ENCODE data around the gene PTGR3. TPM values are rescaled to one million over a fixed set of nuclear protein-coding genes. Genes with fewer than 3 reads are reported as not detected.

Gene PTGR3, protein sequence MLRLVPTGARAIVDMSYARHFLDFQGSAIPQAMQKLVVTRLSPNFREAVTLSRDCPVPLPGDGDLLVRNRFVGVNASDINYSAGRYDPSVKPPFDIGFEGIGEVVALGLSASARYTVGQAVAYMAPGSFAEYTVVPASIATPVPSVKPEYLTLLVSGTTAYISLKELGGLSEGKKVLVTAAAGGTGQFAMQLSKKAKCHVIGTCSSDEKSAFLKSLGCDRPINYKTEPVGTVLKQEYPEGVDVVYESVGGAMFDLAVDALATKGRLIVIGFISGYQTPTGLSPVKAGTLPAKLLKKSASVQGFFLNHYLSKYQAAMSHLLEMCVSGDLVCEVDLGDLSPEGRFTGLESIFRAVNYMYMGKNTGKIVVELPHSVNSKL
- 11.0 and 17.9 TPM in 2 replicates for total RNA-seq (2014; rRNA removed; shearing (Covaris generic))
- 10.6 and 16.1 TPM in 2 replicates for polyA plus RNA-seq (2014; cell fraction: nucleus; rRNA removed)

DNA sequence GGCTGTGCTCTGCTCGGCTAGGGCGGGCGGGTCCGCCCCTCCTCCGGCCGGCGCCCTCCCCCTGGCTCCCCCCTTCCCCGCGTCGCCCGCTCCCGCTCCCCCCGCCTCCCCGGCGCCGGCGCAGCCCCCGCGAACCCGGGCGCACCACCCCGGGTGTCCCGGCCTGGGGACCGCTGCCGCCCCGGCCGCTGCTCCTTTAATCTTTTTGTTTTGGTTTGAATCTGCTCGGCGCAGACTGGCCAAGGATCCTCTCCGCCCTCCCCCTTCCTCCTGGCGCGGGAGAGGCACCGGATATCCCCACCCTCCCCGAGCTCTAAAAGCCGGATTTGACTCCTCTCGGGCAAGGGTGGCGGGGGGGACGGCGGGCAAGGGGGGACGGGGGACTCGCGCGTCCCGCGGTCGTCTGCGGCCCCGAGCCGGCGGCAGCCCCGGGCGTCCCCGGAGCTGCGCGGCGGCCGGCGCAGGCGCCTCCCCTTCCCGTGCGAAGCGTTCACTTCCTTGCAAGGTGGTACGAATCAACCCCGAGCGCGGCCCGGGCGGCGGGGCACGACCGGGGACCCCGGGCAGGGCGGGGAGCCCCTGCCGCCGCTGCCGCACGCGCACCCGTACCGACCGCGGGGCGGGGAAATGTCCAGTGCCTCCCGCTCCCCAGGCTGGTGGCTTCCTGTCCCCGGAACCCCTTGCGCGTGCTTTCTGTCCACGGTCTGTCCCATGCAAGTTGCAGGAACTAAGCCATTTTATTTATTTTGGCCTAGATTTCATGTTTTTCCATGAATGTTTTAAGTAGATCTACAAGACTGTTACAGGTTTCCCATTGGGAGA is at the start of gene PTGR3:
Gene PTGR3, minus strand, starts transcription at position 11 of the 822 bp plus-strand sequence. CDS start 81 bp downstream, outside the sequence.
- peak; percentile 76 for DNase-seq (ENCODE audit: extremely low read depth, low read depth)

DNA sequence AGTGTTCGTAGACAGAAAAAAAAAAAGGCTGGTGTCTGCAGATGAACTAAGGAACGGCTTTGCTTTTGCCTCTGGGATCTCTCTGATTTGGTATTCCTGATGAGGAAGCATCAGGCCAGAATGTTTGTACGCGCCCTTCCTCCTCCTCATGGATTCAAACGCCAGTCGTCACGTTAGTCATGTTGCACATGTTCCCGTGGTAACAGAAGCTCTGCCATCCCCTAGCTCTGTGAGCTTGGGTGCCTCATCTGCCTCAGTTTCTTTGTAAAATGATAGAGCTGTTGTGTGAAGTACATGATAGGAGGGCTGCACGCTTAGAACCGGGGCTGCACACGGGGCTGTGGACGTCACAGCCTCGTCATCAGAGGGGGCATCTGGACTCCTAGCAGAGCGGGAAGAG is 48.7 kb upstream of the PTGR3 start:
- DNase-seq (ENCODE audit: extremely low read depth, low read depth) = no peak

DNA sequence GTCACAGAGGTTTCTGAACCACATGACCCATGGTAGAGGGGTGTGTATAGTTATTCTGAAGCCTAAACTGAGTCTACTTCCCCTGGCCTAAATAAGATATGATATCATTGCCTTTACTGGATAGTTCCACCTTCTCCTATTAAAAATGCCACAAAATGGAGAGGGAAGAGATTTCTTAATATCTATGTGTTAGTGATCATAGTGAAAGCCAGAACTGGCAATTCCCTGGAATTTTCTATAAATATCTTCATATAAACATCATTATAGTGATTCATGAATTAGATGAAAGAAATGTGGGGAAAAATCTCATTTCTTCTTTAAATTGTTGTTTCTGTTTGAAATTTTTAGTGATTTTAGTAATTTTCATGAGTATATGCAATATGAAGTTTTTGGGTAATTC is 47.4 kb upstream of the PTGR3 start:
- DNase-seq (ENCODE audit: extremely low read depth, low read depth) = no peak

DNA sequence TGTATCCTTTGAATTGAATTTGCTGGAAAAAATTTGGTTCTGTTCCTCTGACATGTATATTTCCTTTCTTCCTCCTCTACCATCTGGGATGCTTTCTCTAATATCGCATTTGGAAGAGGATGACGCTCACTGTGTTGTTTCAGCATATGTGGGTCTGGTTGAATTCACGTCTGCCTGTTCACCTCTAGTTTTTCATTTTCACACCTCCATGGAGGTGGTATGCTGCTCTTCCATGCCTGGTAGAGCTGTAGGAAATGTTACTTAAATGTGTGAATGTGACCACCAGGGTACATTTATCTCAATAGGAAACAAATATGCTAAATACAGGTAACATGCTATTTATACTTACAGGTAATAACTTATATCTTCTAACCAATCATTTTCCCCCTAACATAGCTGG is 46.2 kb upstream of the PTGR3 start:
- no peak for DNase-seq (ENCODE audit: extremely low read depth, low read depth)

DNA sequence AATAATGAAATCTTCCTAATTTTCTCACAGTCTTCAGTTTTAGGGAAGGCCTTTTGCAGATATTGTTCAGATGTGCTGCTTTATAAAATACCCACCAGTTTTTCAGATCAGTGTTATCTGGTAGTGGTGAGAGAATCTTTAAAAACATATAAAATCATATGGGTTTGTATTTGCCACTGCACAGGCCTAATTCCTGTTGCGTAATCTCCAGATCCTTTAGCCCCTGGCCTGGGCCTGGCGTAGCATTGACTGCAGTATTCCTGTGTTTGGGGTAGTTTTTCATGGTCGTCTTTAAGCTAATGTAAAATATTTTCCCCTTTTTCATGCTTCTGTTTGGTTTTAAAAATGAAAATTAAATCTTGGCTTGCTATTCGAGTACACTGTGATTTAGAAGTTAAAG is 44.8 kb upstream of the PTGR3 start:
- DNase-seq (ENCODE audit: extremely low read depth, low read depth) = no peak

DNA sequence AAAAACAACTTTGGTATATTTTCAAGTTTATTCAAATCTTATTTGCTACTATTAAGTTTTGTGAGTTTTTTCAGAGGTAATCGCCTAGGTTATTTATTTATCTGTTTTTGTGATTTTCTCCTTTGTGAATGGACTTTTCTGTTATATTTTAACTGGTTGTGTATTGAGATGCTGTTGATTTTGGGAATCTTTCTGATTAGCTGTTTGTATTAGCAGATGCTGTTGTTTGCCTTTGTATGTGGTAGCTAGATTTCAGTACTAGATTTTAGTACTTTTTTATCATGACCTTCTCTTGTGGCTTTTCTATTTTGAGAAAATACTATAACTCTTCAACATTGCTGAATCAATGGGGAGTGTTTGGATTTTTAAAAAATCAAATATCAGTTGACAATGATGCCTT is 44.1 kb upstream of the PTGR3 start:
- DNase-seq (ENCODE audit: extremely low read depth, low read depth) = no peak

DNA sequence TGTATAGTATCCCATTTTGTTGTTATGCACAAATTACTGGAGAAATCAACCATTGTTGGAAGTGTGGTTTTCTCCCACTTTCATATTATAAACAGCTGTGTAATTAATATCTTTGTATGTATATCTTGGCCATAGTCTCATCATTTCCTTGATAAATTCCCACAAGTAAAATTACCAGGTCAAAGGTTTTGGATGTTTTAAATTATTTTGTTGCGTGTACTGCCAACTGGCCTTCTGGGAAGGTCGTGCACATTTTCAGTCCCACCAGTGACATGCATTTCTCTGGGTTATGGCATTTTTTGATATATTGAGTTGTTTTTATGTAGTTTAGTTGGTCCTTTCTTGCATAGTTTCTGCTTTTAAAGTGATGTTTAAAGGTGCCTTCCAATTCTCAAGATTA is 43.2 kb upstream of the PTGR3 start:
- DNase-seq (ENCODE audit: extremely low read depth, low read depth) = no peak

DNA sequence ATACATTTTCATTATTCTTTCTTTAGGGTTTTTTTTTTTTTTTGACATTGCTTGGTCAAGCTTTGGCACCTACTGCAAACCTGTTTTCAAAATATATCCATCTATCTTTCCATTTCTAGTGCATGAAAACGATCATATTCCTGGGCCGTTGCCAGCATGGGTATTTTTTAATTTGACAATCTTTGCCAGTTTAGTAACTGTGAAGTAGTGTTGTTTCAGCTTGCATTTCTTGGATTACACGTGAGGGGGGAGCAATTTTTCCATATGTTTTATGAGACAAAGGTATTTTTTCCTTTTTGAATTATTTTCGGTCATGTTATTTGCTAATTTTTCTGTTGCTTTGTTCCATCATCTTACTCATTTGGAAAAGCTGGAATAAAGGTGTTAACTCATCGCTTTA is 42.5 kb upstream of the PTGR3 start:
- no peak for DNase-seq (ENCODE audit: extremely low read depth, low read depth)

DNA sequence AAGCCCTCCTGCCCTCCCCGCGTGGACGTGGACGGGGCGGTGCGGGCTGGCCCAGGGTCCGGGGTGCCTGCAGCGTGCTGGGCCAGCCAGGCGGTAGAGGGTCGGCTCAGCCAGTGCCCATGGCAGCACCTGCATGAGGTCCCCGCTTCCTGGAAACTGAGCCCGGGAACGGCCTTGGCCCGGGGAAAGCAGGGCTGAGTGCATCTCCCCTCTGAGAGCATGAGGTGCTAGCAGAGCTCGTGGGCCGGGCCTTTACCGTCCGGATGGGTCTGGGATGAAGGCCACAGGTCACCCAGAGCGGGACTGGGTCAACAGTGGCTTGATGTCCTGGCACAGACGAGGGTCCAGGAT is 41.5 kb upstream of the PTGR3 start:
- no peak for DNase-seq (ENCODE audit: extremely low read depth, low read depth)

DNA sequence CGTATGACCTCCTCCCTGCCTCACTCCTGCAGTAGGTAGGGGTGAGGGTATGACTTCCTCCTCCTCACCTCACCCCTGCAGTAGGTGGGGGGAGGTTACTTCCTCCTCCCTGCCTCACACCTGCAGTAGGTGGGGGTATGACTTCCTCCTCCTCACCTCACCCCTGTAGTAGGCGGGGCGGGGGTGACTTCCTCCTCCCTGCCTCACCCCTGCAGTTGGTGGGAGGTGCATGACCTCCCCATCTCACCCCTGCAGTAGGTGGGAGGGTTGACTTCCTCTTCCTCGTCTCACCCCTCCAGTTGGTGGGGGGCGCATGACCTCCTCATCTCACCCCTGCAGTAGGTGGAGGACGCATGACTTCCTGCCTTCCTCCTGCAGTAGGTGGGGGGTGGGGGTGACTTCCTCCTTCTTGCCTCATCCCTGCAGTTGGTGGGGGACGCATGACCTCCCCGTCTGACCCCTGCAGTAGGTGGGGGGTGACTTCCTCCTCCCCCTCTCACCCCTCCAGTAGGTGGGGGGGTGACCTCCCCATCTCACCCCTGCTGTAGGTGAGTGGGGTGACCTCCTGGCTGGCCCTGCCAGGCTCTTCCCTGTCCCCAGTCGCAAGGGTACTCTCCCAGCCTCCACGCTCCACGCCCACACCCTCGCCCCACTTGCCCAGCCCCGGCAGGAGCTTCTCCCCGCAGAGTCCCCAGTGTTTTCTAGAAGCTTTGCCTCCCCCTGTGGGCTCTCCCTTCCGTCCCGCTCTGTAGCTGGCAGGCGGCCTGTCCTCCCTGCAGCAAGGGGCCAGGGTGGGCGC is 40.9 kb upstream of the PTGR3 start:
- DNase-seq (ENCODE audit: extremely low read depth, low read depth) = no peak

DNA sequence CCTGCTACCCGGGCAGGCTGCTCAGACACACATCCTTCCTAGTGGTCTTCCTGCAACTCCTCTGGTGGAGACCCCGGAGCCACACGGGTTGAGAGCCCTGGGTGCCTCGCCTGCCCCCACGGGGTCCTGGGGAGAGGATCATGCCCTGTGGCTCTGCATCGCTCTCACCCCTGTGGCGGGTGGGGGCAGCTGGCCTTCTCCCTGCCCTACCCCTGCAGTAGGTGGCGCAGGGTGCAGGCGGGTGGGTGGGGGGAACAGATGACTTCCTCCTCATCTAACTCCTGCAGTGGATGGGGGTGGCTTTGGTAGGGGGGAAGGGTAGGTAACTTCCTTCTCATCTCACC is 40.2 kb upstream of the PTGR3 start:
- no peak for DNase-seq (ENCODE audit: extremely low read depth, low read depth)

DNA sequence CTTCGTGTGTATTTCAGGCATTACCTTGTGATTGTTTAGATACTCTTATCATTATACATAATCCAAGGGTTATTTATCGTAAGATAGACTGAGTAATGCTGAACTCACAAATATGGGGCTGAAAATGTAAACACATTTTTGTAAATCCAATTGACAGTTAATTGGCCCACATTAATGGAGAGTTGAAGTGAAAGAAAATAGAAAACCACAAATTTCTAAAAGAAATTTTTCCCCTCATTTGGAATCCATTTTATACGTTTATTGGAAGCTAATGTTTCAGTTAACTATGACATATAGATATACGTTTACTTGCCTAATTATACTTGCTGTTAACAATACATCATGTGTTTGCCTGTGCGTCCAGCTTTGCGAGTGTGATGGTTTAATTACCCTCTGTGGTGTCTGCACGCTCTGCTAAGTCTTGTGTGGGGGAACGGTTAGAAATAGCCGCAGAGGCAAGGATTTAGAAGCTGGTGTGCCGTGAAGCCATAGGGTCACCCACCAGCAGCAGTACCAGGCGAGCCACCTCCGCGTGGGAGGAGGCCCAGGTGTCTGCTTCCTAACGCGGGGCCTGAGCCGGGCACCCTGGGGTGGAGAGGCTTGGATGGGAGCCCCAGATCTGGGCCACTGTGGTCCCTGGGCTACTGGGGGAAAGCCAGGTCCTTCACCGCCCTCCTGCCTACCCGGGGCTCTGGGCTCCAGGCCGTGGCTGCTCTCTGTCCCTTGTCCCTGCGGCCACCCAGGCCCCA is 39.7 kb upstream of the PTGR3 start:
- no peak for DNase-seq (ENCODE audit: extremely low read depth, low read depth)

DNA sequence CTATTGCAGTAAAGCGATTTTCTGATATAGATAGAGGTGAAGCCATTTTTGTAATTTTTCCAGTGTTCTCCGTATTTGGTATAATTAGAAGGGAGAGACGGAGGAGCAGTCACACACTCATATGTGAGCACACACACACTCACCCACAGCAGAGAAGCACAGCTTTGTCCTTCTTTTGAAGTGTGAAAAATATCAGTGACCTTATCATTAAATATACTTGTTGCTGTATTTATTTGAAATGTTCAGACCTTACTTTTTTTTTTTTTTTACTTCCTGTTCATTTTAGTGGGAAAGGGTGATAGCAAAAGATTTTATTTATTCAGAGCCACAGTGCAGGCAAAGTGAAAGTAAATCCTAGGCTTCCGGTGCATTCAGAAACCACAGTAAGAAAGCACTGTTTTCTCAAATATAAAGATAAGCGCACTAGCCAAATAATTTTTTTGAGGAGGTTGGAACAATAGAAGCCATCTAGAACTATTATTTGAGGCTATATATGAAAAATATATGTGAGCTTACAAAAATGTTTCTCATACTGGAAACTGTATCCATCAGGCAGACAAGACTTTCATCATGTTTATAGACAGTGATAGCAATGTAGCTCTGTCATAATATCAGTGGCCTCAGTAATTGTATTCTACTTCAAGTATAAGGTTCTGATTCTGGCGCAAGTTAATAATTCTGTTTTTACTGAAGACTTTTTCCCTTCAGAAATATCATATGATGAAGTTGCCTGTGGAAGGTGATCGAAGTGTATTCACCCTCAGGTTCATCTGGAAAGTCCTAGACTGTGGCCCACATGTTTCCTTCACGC is 38.9 kb upstream of the PTGR3 start:
- peak; percentile 11 for DNase-seq (ENCODE audit: extremely low read depth, low read depth)

DNA sequence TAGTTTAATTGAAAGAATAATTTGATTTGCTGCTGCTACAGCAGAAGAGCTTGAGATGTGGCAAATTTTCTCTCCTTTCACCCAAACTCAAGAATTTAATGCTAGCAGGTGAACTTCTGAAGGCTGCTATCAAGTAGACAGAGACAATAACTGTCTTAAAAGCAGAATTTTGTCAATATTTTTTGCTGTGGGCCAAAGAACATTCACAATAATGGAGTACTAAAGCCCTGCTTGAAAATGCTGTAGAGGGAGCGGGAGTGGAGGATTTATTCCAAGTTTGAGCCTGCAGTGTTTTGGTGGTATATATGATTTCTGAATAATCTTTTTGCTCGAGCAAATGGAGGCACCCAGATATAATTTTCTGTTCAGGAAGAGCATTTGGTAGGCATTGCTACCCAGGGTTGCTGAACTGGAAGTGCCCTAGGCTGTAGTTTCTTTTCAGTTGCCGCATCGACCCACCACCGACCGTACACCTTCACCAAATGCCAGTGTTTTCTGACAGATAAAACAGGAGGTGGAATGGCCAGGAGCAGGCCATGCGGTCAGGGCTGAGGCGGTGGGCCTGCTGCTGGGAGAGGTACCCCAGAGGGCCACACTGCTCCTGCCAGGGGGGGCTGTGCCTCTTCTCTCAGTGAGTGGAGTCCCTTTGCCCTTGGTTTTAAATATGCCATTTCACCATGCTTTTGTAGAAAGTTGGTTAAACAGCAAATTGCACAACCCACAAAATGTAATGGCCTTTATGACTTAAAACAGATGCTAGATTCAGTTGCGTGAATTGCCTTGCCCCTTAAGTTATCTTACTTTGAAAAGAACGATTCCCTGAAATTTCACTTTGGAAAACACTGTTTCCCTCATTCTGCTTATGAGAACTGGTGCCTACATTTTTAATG is 38.0 kb upstream of the PTGR3 start:
- DNase-seq (ENCODE audit: extremely low read depth, low read depth) = no peak

DNA sequence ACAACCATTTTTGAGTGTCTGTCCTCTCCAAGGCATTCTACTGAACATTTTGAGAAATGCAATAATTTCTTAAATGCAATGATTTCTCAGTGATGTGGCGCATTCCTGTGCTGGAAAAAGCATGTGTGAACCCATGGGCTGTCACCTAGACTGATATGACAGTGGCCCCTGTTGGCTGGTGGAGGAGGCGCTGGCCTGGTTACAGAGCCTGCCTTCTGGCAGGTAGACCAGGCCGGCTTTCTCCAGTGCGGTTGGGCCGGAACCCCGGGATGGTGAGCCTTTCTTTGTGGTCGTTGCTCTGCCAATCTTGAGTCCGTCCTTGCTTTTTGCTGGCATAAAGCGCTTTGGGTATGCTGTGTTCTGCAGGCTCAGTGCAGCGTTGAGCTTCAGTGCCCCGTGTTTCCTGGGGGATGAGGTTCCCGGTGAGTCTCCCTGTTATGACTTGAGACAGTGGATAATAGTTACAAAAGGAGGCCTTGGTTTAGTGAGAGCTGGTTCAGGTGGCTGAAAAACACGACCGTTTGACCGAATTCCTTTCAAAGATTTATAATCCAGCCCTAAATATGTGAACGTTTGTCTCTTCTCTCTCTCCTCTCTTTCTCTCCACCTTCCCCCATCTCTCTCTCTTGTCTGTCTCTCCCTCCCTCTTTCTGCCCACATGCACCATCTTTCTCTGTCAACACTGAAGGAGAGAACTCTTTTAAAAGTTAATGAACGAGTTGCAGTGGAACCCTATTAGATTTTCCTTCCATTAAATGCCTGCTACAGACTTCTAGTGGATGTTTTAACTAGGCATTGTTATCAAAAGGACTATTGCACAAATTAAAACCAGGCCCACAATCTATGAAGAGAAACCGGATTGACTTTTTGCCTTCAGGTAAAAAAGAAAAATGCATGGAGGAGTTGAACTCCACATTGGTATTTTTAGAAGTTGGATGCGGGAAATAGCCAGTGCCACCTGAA is 35.7 kb upstream of the PTGR3 start:
- no peak for DNase-seq (ENCODE audit: extremely low read depth, low read depth)

DNA sequence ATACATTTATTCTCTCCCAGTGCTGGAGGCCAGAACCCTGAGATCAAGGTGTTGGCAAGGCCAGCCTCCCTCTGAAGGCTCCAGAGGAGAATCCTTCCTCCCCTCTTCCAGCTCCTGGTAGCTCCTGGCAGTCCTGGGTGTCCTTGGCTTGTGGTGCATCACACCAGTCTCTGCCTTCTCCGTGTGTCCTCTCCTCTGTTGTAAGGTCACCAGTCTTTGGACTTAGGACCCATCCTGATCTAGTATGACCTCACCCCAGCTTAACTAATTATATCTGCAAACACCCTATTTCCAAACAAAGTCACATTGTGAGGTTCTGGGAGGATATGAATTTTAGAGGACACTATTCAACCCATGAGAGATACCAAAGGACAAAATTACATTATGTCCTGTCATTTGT is 32.8 kb upstream of the PTGR3 start:
- no peak for DNase-seq (ENCODE audit: extremely low read depth, low read depth)

DNA sequence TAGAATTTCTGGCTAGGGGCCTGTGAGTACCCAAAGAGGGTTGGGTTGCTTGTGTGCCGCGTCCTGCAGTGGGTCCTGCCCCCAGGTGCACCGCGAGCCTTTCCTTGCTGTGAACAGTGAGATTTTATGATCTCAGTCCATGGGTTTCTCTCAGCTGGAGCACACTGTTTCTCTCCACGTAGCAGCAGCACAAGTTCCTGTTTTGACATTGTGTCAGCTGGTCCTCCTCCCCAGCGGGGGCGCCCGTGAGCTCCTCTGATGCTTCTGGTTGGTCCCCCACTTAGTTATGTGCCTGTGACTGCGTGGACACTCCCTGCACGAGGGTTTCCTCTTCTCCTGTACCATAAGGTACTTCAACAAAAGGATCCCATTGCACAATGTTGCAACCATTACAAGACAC is 31.5 kb upstream of the PTGR3 start:
- no peak for DNase-seq (ENCODE audit: extremely low read depth, low read depth)

DNA sequence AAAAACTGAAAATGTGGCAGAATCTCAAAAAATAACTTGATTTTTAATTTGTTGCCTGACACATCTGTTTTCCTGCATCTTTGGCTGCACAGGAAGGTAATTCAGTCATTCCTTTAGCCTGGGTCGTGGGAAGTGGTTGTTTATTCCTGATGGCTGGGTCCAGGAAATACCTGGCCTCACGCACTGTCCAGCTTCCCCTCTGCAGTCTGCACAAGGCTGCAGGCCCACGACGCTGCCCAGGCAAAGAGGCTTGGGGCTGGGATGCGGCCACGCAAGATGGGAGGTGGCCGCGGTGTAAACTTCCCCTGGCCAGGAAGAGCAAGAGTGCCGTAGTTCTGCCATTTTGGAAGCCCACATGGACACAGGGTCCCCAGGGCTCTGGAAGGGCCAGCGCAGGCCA is 29.8 kb upstream of the PTGR3 start:
- no peak for DNase-seq (ENCODE audit: extremely low read depth, low read depth)

Data from NCI-H460 (cell line).